WTC11 (cell line): Measurements from ENCODE around the gene ZDHHC18.

ENCODE experiments used
- CREB1 ChIP-seq: sonication (generic); formaldehyde crosslinking; IDR thresholded peaks from 2 replicates; pipeline ENCODE4 v1.8.0; 2023; ENCODE audit warnings: mild to moderate bottlenecking, missing genetic modification reagents
- ZNF121 ChIP-seq: sonication (generic); formaldehyde crosslinking; IDR thresholded peaks from 2 replicates; pipeline ENCODE4 v1.8.0; 2023; ENCODE audit warnings: missing genetic modification reagents
- ZNF232 ChIP-seq: sonication (generic); formaldehyde crosslinking; IDR thresholded peaks from 2 replicates; pipeline ENCODE4 v1.8.0; 2022; ENCODE audit warnings: mild to moderate bottlenecking, missing genetic modification reagents
- TF ChIP-seq, protein P1 (sequence below): sonication (generic); formaldehyde crosslinking; IDR thresholded peaks from 2 replicates; pipeline ENCODE4 v1.8.1; 2023; ENCODE audit warnings: mild to moderate bottlenecking, missing genetic modification reagents

DNA sequence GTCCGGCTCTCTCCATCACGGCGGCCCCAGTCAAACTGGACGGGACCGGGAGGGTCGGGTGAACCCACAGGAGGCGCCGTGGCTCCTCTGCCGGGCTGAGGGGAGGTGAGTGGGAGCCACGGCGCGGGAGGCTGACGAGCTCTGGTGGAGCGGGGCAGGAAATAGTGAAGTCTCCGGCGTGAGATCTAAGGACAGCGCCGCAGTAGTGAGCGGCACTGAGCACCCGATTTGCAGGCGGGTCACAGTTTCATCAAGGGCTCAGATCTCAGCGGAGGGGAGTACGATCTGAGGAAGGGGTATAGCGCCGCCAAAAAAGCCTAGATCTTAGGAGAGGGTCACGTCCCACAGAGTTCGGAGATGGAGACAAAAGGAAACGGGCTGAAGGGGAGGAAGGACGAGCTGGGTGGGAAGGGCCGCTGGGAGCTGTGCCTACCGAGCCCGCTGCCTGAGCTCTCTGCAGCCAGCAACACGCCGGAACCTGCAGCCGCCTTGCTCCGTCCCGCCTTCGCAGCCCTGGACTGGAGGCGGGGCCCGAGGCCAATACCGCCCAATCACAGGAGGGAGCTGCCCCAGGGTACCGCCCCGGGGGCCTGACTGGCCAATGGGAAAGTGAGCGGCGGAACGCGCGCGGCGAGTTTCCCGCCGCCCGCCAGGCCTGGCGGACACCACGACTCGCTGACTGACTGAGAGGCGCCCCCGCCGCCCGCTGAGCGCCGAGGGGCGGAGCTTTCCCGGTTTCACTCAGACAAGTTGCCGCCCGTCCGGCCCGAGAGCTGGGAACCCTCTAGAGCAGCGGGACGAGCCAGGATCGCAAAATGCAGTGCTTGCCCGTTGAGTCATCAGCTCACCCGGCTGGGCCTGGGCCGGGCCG lies 38.4 kb downstream of the ZDHHC18 start:
- no peak for TF ChIP-seq ZNF121 (CRISPR knock-in tag)
- TF ChIP-seq ZNF232, result peak; percentile 68; the same call in 1 of the 2 replicates
- no peak for TF ChIP-seq CREB1 (CRISPR knock-in tag)
- TF ChIP-seq, protein P1, sequence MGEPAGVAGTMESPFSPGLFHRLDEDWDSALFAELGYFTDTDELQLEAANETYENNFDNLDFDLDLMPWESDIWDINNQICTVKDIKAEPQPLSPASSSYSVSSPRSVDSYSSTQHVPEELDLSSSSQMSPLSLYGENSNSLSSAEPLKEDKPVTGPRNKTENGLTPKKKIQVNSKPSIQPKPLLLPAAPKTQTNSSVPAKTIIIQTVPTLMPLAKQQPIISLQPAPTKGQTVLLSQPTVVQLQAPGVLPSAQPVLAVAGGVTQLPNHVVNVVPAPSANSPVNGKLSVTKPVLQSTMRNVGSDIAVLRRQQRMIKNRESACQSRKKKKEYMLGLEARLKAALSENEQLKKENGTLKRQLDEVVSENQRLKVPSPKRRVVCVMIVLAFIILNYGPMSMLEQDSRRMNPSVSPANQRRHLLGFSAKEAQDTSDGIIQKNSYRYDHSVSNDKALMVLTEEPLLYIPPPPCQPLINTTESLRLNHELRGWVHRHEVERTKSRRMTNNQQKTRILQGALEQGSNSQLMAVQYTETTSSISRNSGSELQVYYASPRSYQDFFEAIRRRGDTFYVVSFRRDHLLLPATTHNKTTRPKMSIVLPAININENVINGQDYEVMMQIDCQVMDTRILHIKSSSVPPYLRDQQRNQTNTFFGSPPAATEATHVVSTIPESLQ (CRISPR knock-in tag), result no peak
